GM18508 (cell line): ENCODE data around the gene SFT2D1.
A peak's percentile ranks its signal among the peaks of the same experiment; 100 is the strongest.
"Not testable (repeated sequence)": the region's sequence is repeated elsewhere in the genome, so short reads cannot be mapped to it uniquely, and the experiment has no call there.

Experiments
- ATAC-seq: cut with Tn5 transposase; IDR thresholded peaks from one replicate; pipeline ENCODE4 v1.9.1; 2021; ENCODE audit warnings: moderate number of reproducible peaks; ENCODE audit not compliant: insufficient read depth, unreplicated experiment

The SFT2D1 gene

GRCh38 chr6:166365221-166365620, 22.9 kb upstream of the SFT2D1 start:
- no peak for ATAC-seq

GRCh38 chr6:166364456-166364855, 22.1 kb upstream of the SFT2D1 start:
- ATAC-seq = no peak

GRCh38 chr6:166362427-166362826, 20.1 kb upstream of the SFT2D1 start:
- not testable (repeated sequence) for ATAC-seq

GRCh38 chr6:166361077-166361429, 18.7 kb upstream of the SFT2D1 start:
- ATAC-seq = no peak

GRCh38 chr6:166360243-166361076, 18.1 kb upstream of the SFT2D1 start:
- no peak for ATAC-seq

- ATAC-seq = no peak
These were observed 13.2 kb upstream of the SFT2D1 start for GRCh38 chr6:166355552-166355951.

GRCh38 chr6:166354965-166355364, 12.6 kb upstream of the SFT2D1 start:
- no peak for ATAC-seq

GRCh38 chr6:166354143-166354542, 11.8 kb upstream of the SFT2D1 start:
- no peak for ATAC-seq

GRCh38 chr6:166353507-166353906, 11.2 kb upstream of the SFT2D1 start:
- ATAC-seq = no peak

- no peak for ATAC-seq
These were observed 10.6 kb upstream of the SFT2D1 start for GRCh38 chr6:166352923-166353322.

- peak; percentile 99 for ATAC-seq
These were observed 9.5 kb upstream of the SFT2D1 start for GRCh38 chr6:166351715-166352285.

GRCh38 chr6:166348305-166348949, 6.1 kb upstream of the SFT2D1 start:
- ATAC-seq = no peak

- ATAC-seq = no peak
These were observed 4.6 kb upstream of the SFT2D1 start for GRCh38 chr6:166346965-166347364.

- no peak for ATAC-seq
These were observed 4.1 kb upstream of the SFT2D1 start for GRCh38 chr6:166346449-166346848.

GRCh38 chr6:166345672-166346071, 3.3 kb upstream of the SFT2D1 start:
- not testable (repeated sequence) for ATAC-seq

GRCh38 chr6:166344921-166345320, 2.6 kb upstream of the SFT2D1 start:
- ATAC-seq = not testable (repeated sequence)

- no peak for ATAC-seq
These were observed 1.9 kb upstream of the SFT2D1 start for GRCh38 chr6:166344240-166344639.

- peak; percentile 12 for ATAC-seq
These were observed 774 bp upstream of the SFT2D1 start for GRCh38 chr6:166343150-166343487.

GRCh38 chr6:166341977-166342348, 382 bp downstream of the SFT2D1 start:
- ATAC-seq = no peak

GRCh38 chr6:166341464-166341863, 881 bp downstream of the SFT2D1 start:
- no peak for ATAC-seq

- no peak for ATAC-seq
These were observed 3.5 kb downstream of the SFT2D1 start for GRCh38 chr6:166338854-166339253.

GRCh38 chr6:166336847-166337246, 5.5 kb downstream of the SFT2D1 start:
- ATAC-seq = no peak
